ENCODE data around the gene ADAMTS2. TPM values are rescaled to one million over a fixed set of nuclear protein-coding genes. Genes with fewer than 3 reads are reported as not detected.
"Not testable (repeated sequence)": the region's sequence is repeated elsewhere in the genome, so short reads cannot be mapped to it uniquely, and the experiment has no call there.

Gene ADAMTS2
- total RNA-seq, 1 donor from 2014 or later, result not detected

DNA sequence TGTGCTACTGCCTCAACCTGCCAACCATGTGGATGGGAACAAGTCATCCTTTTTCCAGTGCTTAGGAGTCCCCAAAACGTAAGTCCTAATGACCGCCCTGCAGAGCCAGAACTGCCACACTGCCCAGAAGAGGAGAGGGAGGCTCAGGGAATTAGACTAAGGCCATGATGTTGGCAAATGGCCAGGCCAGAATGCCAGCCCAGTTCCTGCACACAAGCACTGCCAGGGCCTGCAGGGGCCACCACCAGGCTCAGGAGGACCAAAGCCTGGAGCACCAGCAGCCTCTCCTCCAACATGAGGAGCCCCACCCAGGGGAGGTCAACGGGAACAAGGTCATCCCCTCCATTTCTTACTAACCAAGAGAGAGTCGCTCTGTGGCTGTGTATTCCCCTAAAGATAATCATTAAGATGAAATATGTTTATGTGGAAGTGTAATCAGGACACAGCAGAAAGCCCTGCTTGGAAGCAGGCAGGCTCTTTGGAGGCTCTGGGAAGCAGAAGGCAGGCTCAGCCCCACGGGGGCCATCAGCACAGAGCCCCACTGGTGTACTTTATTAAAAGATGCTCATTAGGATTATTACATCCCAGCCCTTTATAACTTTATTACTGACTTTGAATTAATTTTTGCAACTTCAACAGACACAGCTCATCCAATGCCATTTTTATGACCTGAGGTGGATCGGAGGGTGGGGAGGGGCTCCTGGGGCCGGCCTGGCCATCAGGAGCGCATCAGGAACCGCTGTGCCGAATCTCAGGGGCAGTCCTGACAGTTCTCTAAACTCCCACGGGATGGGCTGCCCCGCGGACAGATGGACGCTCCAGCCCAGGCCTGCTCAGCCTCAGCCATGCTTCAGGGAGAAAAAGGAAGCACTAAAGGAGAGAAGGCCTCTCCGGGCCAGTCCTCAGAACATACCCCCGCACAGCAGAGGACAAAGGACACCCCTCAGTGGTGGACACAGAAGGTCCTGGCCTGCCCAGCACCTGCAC is 127.0 kb downstream of the ADAMTS2 start:
- intact Hi-C loops (cut with micrococcal nuclease), result no loop called here

DNA sequence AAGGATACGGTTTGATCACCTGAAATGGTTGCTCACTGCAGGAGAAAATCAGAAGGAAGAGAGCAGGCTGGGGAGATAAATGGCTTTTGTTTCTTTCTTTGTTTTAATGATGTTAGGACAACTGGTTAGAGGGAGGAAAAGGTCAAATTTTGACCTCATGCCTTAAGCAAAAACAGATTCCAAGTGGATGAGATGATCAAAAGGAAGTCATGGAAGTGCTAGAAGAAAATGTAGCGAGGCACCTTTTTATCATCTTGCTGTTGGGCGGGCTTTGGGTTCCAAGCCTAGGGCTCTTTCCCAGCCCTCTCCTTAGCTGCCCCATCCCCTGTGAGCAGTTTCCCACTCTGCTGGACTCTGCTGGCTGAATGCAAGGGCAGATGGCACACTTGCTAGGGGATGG is 127.9 kb downstream of the ADAMTS2 start:
- intact Hi-C loops (cut with micrococcal nuclease), result no loop called here

DNA sequence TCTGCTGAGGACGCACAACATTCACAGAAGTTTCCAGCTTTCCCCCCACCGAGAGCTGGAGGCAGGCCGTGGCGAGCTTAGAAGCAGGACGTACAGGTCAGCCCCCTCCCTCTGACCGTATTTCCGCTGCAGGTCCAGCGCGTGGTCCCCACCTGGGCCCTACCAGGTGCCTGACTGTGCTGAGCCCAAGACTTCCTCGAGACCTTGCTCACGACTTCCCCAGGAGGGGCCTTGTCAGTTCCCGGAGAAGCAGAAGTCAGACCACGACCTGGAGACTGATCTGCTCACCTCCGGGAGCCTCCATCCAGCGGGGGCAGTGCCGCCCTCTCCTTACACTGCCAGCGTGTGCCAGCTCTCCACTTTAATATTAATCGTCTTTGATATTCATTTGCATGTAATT is 128.9 kb downstream of the ADAMTS2 start:
- intact Hi-C loops (cut with micrococcal nuclease), result not testable (repeated sequence)

DNA sequence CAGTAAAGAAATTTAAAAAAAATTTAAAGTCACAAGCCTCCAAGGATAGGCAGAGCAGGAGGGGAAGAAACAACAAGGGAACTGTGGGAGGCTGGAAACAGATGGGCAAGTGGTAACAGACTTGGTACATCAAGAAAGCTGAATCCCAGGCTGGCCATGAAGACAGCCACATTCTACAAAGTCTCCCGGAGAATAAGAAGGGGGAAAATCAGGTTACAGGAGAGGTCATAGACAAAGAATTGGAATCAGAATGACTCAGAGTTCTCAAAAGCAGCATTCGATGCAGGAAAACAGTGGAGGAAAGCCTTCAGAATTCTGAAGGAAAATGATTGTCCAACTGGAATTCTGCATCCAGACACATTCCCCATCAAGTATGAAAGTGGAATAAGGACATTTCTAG is 129.7 kb downstream of the ADAMTS2 start:
- intact Hi-C loops (cut with micrococcal nuclease), result no loop called here

DNA sequence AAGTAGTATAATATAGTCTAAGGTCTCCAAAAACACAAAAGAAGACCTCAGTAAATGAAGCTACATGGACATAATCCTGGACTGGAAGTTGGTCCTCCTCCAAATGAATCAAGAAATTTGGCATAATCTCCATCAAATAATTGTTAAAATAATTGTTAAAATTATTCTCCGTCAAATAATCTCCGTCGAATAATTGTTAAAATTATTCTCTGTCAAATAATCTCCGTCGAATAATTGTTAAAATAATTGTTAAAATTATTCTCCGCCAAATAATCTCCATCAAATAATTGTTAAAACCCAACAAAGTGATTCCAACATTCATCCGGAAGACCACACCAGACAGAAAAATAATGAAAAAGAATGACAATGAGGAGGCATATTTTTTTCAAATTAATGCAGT is 130.6 kb downstream of the ADAMTS2 start:
- intact Hi-C loops (cut with micrococcal nuclease), result no loop called here

DNA sequence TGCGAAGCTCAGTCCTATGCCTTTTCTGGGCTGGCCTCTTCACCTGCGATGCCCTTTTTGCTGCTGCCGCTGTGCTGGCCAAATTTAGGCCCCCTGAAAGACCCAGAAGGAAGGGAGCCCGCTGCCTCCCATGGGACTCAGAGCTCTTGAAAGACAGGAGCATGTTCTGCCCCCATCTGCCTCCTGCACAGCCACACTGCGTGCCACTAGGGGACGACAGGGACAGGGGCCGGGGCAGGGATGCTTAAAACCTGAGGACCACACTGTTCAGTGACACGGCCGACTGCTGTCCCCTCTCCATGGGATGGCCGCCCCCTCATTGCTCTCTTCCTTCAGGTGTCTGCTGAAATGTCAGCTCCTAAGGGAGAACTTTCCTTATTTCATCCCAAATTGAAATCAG is 132.4 kb downstream of the ADAMTS2 start:
- intact Hi-C loops (cut with micrococcal nuclease), result no loop called here

DNA sequence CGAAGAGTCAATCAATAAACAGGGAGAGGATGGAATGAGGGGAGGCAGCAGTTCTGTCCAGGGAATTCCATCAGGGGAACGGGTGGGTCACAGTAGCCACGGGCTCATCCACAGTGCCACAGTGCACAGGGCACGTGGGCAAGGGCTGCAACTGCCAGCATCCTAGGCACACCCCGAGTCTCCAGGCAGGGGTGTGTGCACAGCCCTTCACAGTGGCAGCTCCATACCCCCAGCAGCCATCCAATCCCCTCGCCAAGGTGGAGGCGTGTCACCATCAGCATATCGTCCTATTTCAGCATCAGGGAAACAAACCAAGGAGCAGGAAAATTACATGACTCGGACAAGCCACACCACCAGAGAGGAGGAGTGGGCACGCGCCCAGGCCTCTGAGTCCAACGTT is 133.6 kb downstream of the ADAMTS2 start:
- intact Hi-C loops (cut with micrococcal nuclease), result no loop called here

DNA sequence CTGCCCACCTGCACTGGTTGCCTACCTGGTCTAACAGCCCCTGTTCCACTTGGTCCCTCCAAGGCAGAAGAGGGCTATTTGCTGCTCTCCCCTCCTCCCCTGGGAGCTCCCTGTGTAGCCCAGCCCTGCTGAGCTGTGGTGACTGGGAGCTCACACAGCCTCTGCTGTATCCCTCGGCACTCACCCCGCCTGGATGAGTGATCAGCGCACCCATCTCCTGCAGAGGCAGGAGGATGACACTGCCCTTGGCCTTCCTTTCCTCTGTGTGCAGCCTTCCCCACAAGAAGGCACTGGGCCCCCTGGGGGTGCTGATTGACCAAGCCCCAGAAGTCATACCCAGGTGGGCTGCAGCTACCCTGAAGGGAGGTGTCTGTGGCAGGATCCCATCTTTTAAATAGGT is 134.2 kb downstream of the ADAMTS2 start:
- intact Hi-C loops (cut with micrococcal nuclease), result no loop called here

DNA sequence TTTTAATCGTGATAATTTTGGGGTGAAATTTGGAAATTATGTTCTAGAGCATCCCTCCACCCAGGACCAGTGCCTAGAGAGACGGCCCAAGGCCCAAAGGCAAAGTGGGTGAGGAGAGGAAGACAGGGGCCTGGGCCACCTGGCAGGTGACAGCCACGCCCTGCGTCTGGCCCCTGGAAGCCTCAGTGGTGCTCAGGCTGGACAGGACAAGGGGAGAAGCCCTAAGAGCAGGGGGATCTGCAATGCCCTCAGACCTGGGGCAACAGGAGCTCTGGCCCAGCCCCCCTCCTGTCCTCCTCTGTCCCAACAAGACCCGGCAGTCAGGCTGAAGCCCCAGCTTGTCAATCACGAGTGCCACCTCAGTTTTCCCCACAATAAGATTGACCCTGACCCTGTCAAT is 134.8 kb downstream of the ADAMTS2 start:
- intact Hi-C loops (cut with micrococcal nuclease), result no loop called here

DNA sequence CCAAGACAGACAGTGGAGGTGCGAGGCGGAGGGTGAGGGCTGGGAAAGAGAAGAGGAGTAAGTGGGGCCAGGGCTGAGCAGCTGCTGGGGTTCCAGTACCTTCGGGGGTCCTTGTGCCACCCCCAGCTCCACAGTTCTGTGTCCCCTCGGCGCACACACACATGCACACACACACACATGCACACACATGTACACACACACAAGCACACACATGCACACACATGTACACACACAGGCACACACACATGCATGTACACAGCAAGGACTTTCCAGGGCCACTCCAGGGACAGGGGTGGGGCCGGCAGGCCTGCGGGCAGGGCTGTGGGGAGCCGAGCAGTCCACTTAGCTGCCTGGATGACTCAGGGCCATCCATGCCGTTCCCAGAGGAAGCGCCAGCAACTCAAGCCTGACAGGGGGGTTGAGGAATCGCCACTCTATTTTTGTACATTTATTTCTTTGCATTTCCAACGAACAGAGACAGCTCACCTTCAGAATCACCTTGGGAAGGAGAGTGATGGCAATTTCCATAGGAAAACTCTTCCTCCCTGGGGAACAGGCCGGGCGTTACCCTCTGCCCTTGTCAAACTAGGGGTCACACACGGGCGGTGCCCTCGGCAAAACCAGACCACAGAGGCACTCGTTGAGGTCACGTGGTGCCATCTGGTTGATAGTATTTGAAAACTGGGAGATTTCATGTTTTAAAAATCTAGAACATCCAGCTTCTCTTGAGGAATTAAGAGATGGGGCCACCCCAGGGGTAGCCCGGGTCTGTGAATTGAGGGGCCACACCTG is 135.7 kb downstream of the ADAMTS2 start:
- intact Hi-C loops (cut with micrococcal nuclease), result no loop called here

DNA sequence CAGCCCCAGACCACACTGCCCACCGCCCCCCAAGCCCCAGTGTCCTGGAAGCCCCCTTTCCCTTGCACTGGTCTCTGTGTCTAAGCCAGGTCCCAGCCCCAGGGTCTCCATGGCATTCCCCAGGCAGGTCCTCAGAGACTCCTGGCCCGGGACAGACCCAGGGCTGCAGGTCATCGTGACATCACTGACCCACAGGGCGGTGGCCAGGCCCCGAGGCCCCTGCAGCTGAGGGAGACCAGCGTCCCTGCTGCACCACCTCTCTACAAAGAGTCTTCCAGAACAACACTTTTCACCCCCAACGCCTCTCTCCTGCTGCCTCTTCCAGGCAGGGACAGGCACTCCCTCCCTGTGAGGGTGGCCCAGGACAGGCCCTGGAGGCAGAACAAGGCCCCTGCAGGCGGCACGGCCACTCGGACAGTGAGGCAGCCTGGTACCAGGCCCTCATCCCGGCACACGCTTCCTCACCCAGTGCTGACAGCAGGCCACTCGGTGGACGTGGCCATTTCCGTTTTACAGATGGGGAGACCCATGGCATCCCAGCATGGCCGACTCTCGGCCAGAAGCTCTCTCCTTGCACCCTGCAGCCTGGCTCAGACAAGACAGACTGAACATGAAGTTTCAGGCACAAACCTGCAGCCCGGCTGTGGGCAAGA is 136.4 kb downstream of the ADAMTS2 start:
- intact Hi-C loops (cut with micrococcal nuclease), result no loop called here

DNA sequence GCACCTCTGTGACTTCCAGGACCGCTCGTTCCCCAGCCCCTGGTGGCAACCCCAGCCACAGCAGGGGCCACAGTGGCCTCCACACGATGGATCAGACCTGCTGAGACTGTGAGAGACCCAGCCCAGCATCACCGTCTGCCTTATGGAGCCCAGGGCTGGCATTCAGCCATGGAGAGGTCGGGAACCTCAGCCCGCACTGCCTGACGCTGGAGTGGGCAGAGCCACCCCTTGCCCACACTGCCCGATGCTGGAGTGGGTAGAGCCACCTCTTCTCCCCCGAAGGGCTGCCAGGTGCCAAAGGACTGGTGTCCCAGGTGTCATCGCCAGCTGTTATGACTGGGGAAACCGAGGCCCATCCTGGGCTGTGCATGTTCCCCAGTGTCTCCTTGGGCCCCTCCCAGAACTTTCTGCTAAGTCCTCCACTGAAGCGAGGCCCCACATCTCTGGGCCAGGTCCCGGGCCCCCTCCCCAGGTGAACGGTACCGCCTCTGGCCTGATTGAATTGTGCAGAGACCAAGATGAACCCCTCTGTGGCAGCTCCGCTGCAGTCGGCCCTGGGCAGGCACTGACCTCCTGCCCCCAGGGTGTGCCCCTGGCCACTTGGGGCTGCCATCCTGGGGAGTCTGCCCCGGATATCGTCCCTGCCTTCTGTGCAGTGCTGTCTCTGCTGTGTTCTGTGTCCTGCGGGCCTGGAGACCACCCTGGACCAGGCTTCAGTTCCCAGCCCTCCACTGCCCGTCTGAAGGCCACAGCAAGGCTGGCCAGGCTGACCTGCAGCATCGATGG is 137.1 kb downstream of the ADAMTS2 start:
- intact Hi-C loops (cut with micrococcal nuclease), result no loop called here

DNA sequence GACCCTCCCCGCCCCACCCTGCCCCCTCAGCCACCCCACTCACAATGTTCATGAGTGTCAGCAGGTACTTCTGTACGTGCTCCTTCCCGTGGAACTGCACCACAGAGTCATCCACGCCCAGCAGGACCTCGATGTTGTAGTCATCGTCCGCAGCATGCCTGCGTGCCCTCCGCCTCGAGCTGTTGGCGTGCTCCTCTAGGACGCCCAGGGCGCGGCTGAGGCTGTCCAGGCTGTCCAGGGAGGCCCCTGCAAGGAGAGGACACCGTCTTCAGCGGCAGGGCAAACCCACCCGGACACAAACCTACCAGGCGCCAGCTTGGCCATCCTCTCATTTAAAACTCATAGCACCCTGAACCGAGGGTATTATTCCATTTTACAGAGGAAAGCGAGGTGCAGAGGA is 137.8 kb downstream of the ADAMTS2 start:
- intact Hi-C loops (cut with micrococcal nuclease), result no loop called here

DNA sequence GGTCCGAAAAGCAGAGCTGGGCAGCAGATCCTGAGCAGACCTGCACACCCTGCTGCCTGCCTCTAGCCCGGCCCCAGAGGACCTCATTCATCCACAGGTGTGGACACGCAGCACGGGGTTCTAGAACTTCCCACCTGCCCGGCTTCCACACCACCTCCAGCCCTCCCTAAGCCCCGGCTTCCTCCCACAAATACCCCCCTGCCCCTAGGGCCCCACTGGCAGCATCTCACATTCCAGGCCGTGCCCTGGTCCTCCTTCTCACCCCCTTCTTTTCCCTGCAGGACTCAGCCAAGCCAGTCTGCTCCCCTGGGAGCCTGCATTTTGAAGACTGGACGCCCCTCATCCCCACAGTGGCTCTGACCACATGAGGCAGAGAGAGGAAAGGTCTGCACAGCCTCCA is 138.9 kb downstream of the ADAMTS2 start:
- intact Hi-C loops (cut with micrococcal nuclease), result no loop called here

DNA sequence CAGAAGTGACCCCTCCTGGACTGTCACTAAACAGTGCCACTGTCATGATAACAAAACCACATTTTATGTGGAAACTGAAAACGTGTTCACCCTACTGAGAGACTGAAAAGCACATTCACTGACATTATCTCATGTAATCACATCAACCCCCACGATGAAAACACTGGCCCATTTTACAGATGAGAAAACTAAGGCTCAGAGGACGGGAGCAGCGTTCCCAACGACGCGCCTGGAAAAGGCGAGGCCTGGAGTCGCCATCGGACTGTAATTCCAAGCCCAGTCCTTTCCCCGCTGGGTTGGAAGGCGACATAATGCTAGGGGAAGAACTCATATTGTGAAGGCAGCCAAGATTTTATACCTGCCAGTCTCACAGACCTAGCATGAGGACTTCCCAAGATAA is 140.0 kb downstream of the ADAMTS2 start:
- intact Hi-C loops (cut with micrococcal nuclease), result no loop called here

DNA sequence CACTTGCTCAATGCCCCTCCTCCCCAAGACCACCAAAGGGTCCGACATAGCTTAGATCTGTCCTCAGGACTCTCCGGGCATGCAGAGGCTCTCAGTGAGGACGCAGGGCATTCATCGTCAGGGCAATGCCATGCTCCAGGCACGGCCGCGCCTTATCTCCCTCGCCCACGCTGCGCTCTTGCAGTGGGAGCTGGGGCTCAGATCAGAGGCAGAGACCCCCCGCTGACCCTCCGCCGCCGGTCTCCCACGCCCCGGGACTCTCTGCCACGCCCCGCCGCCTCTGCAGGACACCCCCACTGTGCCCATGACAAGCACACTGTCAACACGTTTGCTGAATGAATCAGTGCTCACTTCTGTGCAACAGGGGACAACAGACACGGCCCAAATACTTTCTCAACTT is 140.7 kb downstream of the ADAMTS2 start:
- intact Hi-C loops (cut with micrococcal nuclease), result no loop called here

DNA sequence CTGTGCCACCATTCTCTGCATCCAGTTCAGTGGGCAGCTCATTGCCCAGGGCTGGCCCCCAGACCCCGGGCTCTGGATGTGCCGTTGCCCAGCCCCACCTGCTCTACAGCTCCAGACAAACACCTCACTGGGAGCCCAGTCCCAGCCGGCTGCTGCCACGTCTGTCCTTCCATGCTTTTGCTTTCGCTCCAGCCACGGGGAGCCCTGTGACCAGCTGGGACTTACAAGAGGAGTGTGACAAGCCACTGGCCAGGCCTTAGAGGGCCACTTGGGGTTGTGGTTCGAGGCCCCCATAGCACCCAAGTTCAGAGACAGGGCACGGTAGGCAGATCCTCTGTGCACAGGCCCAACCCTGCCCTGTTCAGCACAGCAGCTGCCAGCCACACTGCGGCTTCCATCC is 142.0 kb downstream of the ADAMTS2 start:
- intact Hi-C loops (cut with micrococcal nuclease), result no loop called here

DNA sequence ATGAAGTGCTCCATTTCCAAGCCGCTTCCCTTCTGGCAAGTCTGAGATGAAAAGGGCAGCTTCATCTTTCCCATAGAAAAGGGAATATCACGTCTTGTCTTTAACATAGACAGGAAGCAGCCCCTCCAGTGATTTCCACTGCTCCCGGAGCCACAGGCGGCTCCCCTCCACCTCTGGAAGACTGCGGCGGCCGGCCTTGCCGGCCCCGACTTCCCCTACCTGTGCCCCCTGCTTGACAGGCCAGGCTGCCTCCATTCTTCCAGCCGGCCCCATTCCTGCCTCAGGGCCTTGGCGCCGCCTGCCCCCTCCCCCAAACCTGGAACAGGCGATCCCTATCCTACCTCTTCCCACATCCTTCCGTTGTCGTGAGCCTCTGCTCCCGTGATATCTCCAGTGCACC is 143.3 kb downstream of the ADAMTS2 start:
- intact Hi-C loops (cut with micrococcal nuclease), result no loop called here

DNA sequence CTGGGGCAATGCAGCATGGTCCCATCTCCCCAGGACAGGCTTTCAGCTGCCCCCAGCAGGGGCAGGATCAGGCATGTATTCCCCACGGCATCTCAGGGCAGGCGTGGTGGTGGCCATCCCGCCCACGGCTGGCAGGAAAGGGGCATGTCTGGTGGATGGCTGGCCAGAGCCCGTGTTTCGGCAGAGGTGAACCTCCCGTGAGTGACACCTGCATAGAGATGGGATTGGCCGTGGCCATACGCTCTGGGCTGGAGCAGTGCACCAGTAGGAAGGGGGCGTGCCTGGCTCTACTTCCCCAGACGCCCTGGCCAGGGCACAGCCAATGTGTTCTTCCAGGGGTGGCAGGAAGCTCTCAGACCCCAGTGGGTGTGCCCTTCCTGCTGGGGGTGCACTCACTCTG is 146.0 kb downstream of the ADAMTS2 start:
- intact Hi-C loops (cut with micrococcal nuclease), result no loop called here

DNA sequence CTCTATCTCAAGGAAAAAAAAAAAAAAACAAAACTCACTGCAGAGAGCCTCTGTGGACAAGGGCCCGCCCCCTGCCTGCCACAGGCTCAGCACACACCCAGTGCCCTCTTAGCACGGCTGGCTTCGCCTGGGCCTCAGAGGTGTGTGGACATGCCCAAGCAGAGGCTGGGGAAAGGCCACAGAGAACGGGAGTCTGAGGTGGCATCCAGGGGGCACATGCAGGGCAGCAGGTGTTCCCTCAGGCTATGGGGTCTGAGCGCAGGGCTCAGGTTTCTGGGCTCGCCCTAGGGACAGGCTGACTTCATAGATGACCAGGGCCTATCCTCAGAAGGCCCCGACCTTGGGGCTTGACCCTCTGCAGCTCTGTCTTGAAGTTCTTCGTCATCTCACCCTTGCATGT is 146.4 kb downstream of the ADAMTS2 start:
- intact Hi-C loops (cut with micrococcal nuclease), result no loop called here

DNA sequence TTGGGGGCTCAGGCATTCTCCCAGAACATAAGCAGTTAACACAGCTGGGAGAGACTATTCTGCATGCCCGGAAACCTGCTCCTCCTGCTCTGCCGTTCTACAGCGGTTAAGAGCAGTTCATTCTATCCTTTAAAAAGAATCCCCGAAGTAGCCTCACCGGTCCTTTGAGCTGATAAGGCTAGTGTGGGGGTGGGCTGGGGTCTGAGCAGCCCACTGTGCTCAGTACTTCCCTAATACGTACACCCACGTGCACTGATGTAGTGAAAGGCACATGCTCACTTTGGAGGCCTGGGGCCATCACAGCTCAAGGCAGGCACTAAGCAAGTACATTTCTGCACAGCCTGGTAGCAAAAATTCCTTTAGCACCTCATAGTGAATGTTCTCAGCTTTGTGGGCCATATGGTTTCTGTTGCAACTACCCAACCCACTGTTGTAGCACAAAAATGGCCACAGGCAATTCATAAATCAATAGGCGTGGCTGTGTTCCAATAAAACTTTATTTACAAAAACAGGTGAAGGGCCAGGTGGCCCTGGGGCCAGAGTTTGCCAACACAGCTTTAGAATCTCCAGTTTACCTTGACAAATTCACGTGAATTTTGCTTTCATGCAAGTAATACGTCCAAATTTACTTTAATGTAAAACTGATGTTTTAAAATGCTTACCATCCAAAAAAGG is 148.7 kb downstream of the ADAMTS2 start:
- intact Hi-C loops (cut with micrococcal nuclease), result no loop called here
